Activated naive CD8-positive, alpha-beta T cell treated with anti-CD3 and anti-CD28 coated beads for 36 hours (primary cell): Measurements from ENCODE around the gene TMEM174. TPM values are rescaled to one million over a fixed set of nuclear protein-coding genes. Genes with fewer than 3 reads are reported as not detected.

Experiments used
- DNase-seq: peaks from one replicate; pipeline ENCODE4 v3.0.0; 2021
- H3K27ac Mint-ChIP-seq: one replicate; pipeline ENCODE4 v1.8.0; 2022; ENCODE audit warnings: mild to moderate bottlenecking, moderate library complexity, mixed read lengths
- H3K27me3 Mint-ChIP-seq: one replicate; pipeline ENCODE4 v1.8.0; 2022; ENCODE audit warnings: mild to moderate bottlenecking, mixed read lengths
- H3K36me3 Mint-ChIP-seq: one replicate; pipeline ENCODE4 v1.8.0; 2021; ENCODE audit warnings: mild to moderate bottlenecking, mixed read lengths
- H3K4me1 Mint-ChIP-seq: one replicate; pipeline ENCODE4 v1.8.0; 2021; ENCODE audit warnings: mixed read lengths
- H3K4me3 Mint-ChIP-seq: one replicate; pipeline ENCODE4 v1.8.0; 2022; ENCODE audit warnings: mild to moderate bottlenecking, moderate library complexity, mixed read lengths
- H3K9me3 Mint-ChIP-seq: one replicate; pipeline ENCODE4 v1.8.0; 2022; ENCODE audit warnings: mixed read lengths
- total RNA-seq, 2 experiments: library from RNA; stranded (reverse); gene quantifications; one replicate each; pipeline ENCODE4 v1.2.3, GENCODE V29; 2021

The TMEM174 gene, protein sequence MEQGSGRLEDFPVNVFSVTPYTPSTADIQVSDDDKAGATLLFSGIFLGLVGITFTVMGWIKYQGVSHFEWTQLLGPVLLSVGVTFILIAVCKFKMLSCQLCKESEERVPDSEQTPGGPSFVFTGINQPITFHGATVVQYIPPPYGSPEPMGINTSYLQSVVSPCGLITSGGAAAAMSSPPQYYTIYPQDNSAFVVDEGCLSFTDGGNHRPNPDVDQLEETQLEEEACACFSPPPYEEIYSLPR
- total RNA-seq, result not detected

DNA sequence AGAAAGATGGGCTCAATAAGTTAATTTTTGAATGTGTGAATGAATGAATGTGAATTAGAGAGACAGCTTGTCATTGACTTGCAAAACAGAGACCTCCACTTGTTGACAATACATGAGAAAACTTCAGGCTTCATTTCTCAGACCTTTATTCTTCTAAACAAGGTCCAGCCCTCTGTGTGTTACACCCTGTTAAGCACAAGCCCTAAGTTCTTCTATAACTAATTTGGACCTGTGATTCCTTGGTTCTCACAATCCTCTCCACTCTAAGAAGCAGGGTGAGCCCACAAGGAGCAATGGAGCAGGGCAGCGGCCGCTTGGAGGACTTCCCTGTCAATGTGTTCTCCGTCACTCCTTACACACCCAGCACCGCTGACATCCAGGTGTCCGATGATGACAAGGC lies at the start of gene TMEM174:
TMEM174 (plus strand) TSS at position 243 of the 400 bp plus-strand sequence; CDS start at position 294, 51 bp downstream.
- H3K4me3 Mint-ChIP-seq, result no peak within 1 kb of the TSS
- no peaks in the 10 kb centered on the region for H3K36me3 Mint-ChIP-seq
- no peak within 1 kb of the TSS for H3K27ac Mint-ChIP-seq
- no peak for DNase-seq
- peaks cover 93% of the 10 kb centered on the region for H3K27me3 Mint-ChIP-seq
- H3K4me1 Mint-ChIP-seq, result no peaks in the 10 kb centered on the region
- H3K9me3 Mint-ChIP-seq, result peaks cover 2% of the 10 kb centered on the region

DNA sequence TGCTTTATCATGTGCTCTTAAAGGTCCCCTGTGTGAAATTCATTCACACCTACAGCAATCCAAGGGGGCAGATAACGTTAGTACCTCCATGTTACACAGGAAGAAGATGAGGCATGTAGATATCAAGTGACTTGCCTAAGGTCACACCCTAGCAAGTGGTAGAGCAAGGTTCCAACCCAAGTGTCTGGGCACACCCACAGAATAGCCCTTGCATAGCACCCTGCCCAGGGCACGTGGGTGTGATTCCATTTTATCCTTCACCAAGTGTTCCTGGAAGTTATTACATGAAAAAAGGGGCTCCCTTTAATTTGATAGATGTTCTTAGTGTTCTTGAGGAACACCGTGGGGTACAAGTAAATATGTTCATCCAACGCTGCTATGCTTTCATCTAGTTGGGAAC lies 47.7 kb upstream of the TMEM174 start:
- peaks cover 14% of the 10 kb centered on the region for H3K4me1 Mint-ChIP-seq
- no peak overlapping the region for H3K4me3 Mint-ChIP-seq
- no peak for DNase-seq
- peaks cover 2% of the 10 kb centered on the region for H3K36me3 Mint-ChIP-seq
- peaks cover 87% of the 10 kb centered on the region for H3K27me3 Mint-ChIP-seq
- no peaks in the 10 kb centered on the region for H3K9me3 Mint-ChIP-seq
- no peak overlapping the region for H3K27ac Mint-ChIP-seq

DNA sequence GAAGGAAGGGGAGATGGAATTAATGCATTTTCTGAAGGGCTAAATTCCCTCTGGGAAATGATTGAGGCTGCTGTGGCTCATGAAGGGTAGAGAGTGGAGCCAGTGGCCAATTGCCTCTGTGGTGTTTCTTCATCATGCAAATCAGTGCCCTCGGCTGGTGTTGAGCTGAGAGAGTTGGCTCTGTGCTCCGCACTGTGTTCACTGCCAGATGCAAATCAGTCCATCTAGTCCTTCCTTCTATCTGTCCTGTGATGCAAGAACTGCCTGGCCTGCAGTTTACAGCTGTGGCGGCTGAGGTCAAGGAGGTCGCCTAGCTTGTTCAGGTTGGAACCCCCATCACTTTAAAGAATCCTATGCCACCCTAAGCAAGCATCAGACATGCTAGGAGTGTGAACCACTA lies 46.6 kb upstream of the TMEM174 start:
- Mint-ChIP-seq H3K36me3 (no peaks in the 10 kb centered on the region), H3K27ac (no peak overlapping the region), H3K4me3 (no peak overlapping the region), H3K27me3 (peaks cover 81% of the 10 kb centered on the region), H3K4me1 (peaks cover 11% of the 10 kb centered on the region), H3K9me3 (no peaks in the 10 kb centered on the region)
- no peak for DNase-seq

DNA sequence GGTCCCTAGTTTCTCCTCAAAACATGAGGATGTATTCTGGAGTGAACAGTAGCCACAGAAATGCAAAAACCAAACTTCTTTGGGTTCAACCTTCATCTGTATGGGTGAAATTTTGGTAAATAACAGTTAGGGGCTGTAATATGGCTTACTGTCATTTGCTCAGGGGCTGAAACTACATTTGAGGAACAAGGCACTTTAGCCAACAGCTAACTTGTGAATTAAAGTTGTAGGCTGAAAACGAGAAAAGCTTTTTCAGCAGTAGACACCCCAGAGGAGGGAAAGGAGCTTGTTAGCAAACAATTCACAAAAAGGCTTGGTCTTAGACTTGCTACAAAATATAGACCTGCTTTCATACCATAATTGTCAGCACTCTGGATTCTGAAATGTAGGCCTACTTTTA lies 46.0 kb upstream of the TMEM174 start:
- H3K4me3 Mint-ChIP-seq, result no peak overlapping the region
- H3K4me1 Mint-ChIP-seq, result peaks cover 11% of the 10 kb centered on the region
- no peak for DNase-seq
- no peak overlapping the region for H3K27ac Mint-ChIP-seq
- H3K36me3 Mint-ChIP-seq, result no peaks in the 10 kb centered on the region
- H3K9me3 Mint-ChIP-seq, result no peaks in the 10 kb centered on the region
- peaks cover 76% of the 10 kb centered on the region for H3K27me3 Mint-ChIP-seq

DNA sequence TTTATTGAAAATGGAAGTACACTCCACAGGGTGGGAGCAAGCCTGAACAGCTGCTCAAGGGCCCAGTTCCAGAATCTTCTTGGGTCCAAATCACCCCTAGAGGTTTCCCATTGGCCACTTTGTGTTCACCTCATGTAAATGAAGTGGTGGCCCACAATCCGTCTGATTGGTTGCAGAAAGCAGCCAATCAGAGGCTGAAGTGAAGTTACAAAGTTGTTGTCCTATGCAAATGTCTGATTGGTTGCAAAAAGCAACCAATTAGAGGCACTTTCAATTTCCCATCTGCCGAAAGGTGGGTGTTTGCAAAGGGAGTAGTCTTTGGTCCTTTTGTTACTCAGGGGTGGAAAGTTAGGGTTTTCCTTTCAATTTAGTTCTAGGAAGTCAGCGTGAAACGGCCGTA lies 43.9 kb upstream of the TMEM174 start:
- DNase-seq, result no peak
- no peak overlapping the region for H3K27ac Mint-ChIP-seq
- H3K4me1 Mint-ChIP-seq, result no peaks in the 10 kb centered on the region
- H3K36me3 Mint-ChIP-seq, result no peaks in the 10 kb centered on the region
- peaks cover 74% of the 10 kb centered on the region for H3K27me3 Mint-ChIP-seq
- H3K9me3 Mint-ChIP-seq, result no peaks in the 10 kb centered on the region
- H3K4me3 Mint-ChIP-seq, result no peak overlapping the region

DNA sequence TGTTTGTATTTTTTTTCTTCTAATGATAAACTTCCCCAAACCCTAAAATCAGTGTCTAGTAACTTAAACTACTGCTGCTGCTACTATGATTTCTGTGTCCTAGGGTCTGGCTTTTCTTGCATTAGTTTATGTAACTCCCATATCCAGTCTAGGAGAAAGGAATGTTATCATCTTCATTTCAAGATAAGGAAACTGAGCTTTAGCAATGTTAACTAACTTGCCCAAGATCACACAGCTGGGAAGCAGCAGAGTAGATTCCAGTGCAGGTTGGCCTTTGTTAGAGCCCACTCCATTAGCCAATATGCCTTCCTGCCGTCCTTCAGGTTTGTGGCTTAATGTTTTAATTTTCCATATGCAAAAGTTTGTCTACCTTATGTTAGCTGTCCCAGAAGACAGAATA lies 42.2 kb upstream of the TMEM174 start:
- Mint-ChIP-seq H3K27me3 (peaks cover 72% of the 10 kb centered on the region), H3K27ac (no peak overlapping the region), H3K4me3 (no peak overlapping the region), H3K9me3 (no peaks in the 10 kb centered on the region), H3K4me1 (no peaks in the 10 kb centered on the region), H3K36me3 (no peaks in the 10 kb centered on the region)
- DNase-seq, result no peak

DNA sequence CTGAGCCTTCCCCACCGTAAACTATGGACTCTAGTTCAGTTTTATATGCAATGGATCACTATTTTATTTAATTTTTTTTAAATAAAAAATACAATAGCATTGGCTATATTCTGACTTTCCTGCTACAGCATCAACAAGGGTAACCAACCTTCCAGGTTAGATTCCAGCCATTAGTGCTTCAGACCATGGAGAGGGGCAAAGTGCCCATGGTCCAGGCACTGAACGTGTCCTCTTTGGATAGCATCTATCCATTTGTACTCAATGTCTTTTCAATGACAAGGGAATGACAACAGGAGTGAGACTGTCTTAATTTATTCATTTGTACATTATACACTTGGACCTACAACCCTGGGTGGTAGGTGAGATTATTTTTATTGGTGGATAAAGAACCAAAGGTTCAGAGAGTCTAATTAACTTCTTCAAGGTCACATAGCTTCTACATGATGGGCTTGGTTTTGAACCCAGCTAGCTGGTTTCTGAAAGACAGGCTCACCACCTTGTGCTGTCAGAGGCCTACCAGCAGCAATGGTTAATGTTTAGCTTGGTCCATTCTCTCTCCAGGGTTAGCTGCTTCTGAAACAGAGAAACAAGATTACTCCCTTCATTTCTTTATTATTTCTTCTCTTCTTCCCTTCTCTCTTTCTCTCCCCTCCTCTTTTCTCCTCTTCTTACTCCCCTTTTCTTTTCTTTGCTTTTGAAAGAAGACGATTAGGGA lies 41.1 kb upstream of the TMEM174 start:
- no peaks in the 10 kb centered on the region for H3K36me3 Mint-ChIP-seq
- H3K4me1 Mint-ChIP-seq, result no peaks in the 10 kb centered on the region
- no peak overlapping the region for H3K4me3 Mint-ChIP-seq
- peaks cover 72% of the 10 kb centered on the region for H3K27me3 Mint-ChIP-seq
- no peaks in the 10 kb centered on the region for H3K9me3 Mint-ChIP-seq
- no peak overlapping the region for H3K27ac Mint-ChIP-seq
- DNase-seq, result no peak

DNA sequence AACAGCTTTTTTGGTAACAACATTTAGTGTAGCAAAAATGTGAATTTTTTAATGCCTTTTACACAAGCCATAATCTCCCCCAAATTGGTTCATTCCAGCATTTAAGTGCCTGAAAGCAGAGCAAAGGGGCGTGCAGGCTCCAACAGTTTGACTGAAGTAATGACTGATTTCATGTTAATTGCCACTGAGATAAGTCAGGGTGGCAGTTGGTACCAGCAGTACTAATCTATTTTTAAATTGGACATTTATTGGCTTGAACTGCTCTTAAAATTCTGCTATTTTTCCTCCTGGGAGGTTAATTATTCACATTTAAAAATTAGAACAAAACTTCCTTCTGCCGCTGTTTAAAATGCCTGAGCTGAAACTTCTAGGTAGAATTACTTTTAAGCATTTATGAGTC lies 40.2 kb upstream of the TMEM174 start:
- DNase-seq, result no peak
- no peaks in the 10 kb centered on the region for H3K9me3 Mint-ChIP-seq
- no peaks in the 10 kb centered on the region for H3K36me3 Mint-ChIP-seq
- no peaks in the 10 kb centered on the region for H3K4me1 Mint-ChIP-seq
- no peak overlapping the region for H3K27ac Mint-ChIP-seq
- H3K27me3 Mint-ChIP-seq, result peaks cover 77% of the 10 kb centered on the region
- H3K4me3 Mint-ChIP-seq, result no peak overlapping the region

DNA sequence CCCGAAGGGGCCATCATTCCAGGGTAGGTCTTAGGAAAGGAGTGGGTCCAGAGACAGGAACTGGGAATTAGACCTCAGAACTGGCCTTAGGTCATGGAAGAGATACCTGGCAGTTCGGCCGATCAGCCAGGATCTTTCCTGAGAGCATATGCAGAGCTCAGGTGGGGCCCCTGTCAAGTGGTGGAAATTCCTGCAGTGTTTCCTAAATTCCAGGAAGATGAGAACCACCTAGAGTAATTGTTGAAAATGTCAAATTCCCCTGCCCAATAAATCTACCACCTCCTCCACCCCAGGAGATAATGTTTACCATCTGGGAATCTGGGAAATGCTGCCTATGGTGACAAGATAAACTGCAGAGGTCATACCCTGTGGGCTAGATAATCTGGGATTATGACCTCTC lies 38.0 kb upstream of the TMEM174 start:
- no peak for DNase-seq
- no peaks in the 10 kb centered on the region for H3K9me3 Mint-ChIP-seq
- H3K36me3 Mint-ChIP-seq, result no peaks in the 10 kb centered on the region
- H3K27me3 Mint-ChIP-seq, result peaks cover 73% of the 10 kb centered on the region
- H3K27ac Mint-ChIP-seq, result no peak overlapping the region
- H3K4me1 Mint-ChIP-seq, result no peaks in the 10 kb centered on the region
- H3K4me3 Mint-ChIP-seq, result no peak overlapping the region

DNA sequence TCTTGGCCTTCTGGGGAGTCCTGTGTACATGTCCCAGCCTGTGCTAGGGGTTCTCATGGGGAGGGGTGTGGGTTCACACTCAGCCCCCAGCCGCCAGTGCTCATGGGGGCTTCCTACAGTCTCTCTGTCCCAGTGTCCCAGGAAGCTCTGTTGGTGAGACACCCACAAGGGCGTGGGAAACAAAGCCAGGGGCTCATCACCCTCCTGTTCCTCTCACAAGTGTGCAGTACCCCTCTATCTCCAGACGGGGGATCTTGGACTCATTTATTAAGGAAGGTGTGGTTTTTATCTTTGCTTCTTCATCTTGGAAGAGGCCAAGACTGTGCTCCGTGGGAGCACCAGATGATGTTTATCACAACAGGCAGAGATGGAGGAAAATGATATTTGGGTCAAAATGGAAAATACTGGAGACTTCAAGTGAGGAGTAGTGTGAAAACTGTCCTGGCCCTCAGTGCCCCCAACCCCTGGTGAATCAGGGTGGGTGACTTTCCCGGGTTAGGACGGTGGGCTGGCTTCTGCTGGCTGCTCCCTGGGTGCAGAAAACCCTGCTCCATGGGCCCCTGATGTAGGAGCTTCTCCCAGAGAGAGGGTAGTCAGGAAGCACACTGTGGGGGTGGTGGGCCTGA lies 37.5 kb upstream of the TMEM174 start:
- Mint-ChIP-seq H3K36me3 (no peaks in the 10 kb centered on the region), H3K27me3 (peaks cover 67% of the 10 kb centered on the region), H3K27ac (no peak overlapping the region), H3K4me3 (no peak overlapping the region), H3K4me1 (no peaks in the 10 kb centered on the region), H3K9me3 (no peaks in the 10 kb centered on the region)
- DNase-seq, result no peak

DNA sequence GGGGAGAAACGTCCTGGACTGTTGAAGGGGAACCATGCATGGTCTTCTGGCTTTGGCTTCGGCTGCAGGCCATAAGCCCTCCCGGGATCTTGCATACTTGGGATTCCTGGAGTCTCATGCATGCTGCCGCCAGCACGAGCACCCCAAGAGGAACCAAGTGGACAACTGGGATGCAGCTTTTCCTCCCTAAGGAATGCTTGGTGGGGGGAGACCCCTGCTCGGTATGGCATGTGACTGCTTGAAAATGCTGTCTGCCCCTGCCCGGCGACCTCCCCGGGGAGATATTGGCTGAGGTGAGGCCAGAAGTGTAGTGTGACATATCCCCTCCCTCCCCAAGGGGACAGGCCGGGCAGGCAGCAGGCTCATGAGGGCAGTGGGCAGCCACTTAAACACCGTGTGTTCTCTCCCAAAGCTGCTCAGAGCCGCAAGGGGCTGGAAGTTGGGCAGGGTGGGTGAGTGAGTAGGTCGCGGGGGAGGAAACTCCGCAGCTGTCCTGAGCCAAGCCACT lies 36.9 kb upstream of the TMEM174 start:
- no peaks in the 10 kb centered on the region for H3K36me3 Mint-ChIP-seq
- no peak overlapping the region for H3K27ac Mint-ChIP-seq
- DNase-seq, result no peak
- H3K4me1 Mint-ChIP-seq, result no peaks in the 10 kb centered on the region
- no peaks in the 10 kb centered on the region for H3K9me3 Mint-ChIP-seq
- H3K4me3 Mint-ChIP-seq, result no peak overlapping the region
- H3K27me3 Mint-ChIP-seq, result peaks cover 69% of the 10 kb centered on the region

DNA sequence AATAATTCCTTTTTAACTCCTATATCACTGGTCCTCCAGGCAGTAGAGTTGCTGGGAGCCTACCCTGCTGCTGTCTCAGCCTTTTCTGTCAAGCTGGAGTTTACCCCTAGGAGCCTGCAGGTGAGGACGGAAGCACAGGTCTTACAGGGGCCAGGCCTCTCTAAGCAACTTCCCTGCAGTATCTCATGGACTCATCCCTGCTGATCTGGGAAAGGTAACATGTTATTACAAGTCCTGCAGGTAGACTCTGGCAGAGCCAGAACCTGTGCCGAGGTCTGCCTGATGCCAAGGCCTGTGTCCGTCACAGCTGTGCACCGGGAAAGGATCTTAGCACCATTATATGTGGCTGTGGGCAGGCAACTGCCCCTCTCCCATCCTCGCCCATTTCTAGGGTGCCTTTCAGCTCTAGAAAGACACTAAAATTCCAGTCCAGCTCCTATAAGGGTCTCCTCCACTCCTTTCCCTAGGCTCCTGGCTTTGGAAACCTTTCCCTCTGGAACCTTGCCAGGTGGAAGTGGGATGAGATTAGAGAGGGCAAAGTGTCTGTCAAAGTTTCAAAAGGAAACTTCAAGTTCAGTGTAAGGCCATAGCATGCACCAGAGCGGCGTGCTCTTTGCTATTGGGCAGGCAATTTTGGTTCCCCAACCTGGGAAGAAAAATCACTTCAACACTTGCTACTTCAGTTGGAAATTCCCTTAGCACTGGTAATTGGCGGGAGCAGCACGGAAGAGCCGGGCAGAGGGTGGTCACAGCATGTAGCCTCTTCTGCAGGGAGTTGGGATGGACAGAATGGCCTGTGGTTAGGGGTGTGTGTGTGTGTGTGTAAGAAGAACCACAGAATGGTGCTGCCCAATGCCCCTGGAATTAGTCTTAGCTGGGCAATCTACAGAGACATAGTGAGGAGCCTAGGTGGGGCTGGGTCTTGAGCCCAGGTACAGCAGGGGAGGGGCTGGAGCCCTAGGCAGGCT lies 35.1 kb upstream of the TMEM174 start:
- peaks cover 78% of the 10 kb centered on the region for H3K27me3 Mint-ChIP-seq
- no peaks in the 10 kb centered on the region for H3K36me3 Mint-ChIP-seq
- no peaks in the 10 kb centered on the region for H3K4me1 Mint-ChIP-seq
- H3K9me3 Mint-ChIP-seq, result no peaks in the 10 kb centered on the region
- H3K27ac Mint-ChIP-seq, result no peak overlapping the region
- DNase-seq, result no peak
- no peak overlapping the region for H3K4me3 Mint-ChIP-seq

DNA sequence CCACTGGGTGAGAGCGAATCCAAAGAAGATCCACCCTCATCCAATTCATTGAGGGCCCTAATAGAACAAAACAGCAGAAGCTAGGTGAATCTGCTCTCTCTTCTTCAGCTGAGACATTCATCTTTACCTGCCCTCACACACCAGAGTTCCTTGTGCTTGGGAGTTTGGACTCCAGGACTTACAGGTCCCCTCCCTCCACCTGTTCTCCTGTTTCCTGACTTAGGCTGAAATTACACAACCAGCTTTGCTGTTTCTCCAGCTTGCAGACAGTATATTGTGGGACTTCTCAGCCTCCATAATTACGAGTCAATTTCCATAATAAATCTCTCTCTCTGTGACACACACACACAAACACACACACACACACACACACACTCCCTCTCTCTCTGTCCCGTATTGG lies 33.5 kb upstream of the TMEM174 start:
- H3K4me3 Mint-ChIP-seq, result no peak overlapping the region
- H3K9me3 Mint-ChIP-seq, result no peaks in the 10 kb centered on the region
- DNase-seq, result no peak
- peaks cover 80% of the 10 kb centered on the region for H3K27me3 Mint-ChIP-seq
- no peaks in the 10 kb centered on the region for H3K4me1 Mint-ChIP-seq
- no peaks in the 10 kb centered on the region for H3K36me3 Mint-ChIP-seq
- H3K27ac Mint-ChIP-seq, result no peak overlapping the region

DNA sequence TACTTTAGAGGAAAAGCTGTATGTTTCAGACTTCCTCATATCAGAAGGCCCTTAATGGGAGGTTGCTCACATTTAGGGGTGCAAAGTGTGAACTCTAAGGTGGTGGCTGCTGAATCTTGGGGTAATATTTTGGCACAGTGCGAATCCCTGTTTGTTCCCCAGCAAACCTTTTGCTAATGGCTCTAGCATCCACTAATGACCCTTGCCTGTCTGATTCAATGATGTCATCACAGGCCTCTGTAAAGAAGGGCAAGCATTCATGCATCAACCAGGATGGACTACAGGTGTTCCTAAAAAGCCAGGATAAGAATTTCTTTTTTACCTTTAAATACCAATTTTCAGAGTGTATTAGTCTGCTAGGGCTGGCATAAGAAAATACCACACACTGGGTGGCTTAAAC lies 32.2 kb upstream of the TMEM174 start:
- Mint-ChIP-seq H3K27ac (no peak overlapping the region), H3K36me3 (no peaks in the 10 kb centered on the region), H3K4me1 (no peaks in the 10 kb centered on the region), H3K27me3 (peaks cover 80% of the 10 kb centered on the region), H3K9me3 (no peaks in the 10 kb centered on the region), H3K4me3 (no peak overlapping the region)
- DNase-seq, result no peak

DNA sequence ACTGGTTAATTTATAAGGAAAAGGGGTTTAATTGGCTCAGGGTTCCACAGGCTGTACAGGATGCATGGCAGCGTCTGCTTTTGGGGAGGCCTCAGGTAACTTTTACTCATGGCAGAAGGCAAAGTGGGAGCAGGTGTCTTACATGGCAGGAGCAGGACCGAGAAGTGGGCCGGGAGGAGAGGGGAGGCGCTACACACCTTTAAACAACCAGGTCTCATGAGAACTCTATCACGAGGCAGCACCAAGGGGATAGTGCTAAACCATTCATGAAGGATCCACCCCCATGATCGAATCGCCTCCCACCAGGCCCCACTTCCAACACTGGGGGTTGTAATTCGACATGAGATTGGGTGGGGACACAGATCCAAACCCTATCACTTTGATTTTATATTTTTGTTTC lies 31.0 kb upstream of the TMEM174 start:
- Mint-ChIP-seq H3K4me1 (no peaks in the 10 kb centered on the region), H3K4me3 (no peak overlapping the region), H3K9me3 (no peaks in the 10 kb centered on the region), H3K27ac (no peak overlapping the region), H3K36me3 (no peaks in the 10 kb centered on the region), H3K27me3 (peaks cover 80% of the 10 kb centered on the region)
- no peak for DNase-seq
